KMS-11 (cell line): ENCODE results near the gene MAST4.

Experiments
- H2AFZ ChIP-seq: fragments of 200-600 bp; sonication (generic); 2 replicates; pipeline ENCODE4 v1.6.1; 2016; ENCODE audit warnings: antibody characterized with exemption, mixed run types, low read depth
- H3K27ac ChIP-seq: fragments of 200-600 bp; sonication (generic); 2 replicates; pipeline ENCODE4 v1.6.1; 2016; ENCODE audit warnings: mild to moderate bottlenecking, mixed run types
- H3K27me3 ChIP-seq: fragments of 200-600 bp; sonication (generic); 2 replicates; pipeline ENCODE4 v1.6.1; 2017; ENCODE audit warnings: mild to moderate bottlenecking, low read depth, mixed run types, moderate library complexity; ENCODE audit not compliant: insufficient read depth
- H3K36me3 ChIP-seq: fragments of 200-600 bp; sonication (generic); 2 replicates; pipeline ENCODE4 v1.6.1; 2017; ENCODE audit warnings: mild to moderate bottlenecking, mixed run types; ENCODE audit not compliant: insufficient read depth
- H3K4me1 ChIP-seq: fragments of 200-600 bp; sonication (generic); 2 replicates; pipeline ENCODE4 v1.6.1; 2016; ENCODE audit warnings: mild to moderate bottlenecking, low read depth, mixed run types; ENCODE audit not compliant: poor library complexity, severe bottlenecking
- H3K4me2 ChIP-seq: fragments of 200-600 bp; sonication (generic); 2 replicates; pipeline ENCODE4 v1.7.0; 2016; ENCODE audit warnings: mild to moderate bottlenecking, mixed run types
- H3K4me3 ChIP-seq: fragments of 200-600 bp; sonication (generic); IDR thresholded peaks from 2 replicates; pipeline ENCODE4 v1.6.1; 2017; ENCODE audit warnings: low read depth, low read length, mixed read lengths; ENCODE audit not compliant: insufficient read depth
- H3K79me2 ChIP-seq: fragments of 200-600 bp; sonication (generic); 2 replicates; pipeline ENCODE4 v1.6.1; 2016; ENCODE audit warnings: low read depth, mixed run types; ENCODE audit not compliant: insufficient read depth
- H3K9ac ChIP-seq: fragments of 200-600 bp; sonication (generic); 2 replicates; pipeline ENCODE4 v1.6.1; 2016; ENCODE audit warnings: mild to moderate bottlenecking, mixed run types
- H4K20me1 ChIP-seq: fragments of 200-600 bp; sonication (generic); 2 replicates; pipeline ENCODE4 v1.6.1; 2016; ENCODE audit warnings: mild to moderate bottlenecking, mixed run types; ENCODE audit not compliant: insufficient read depth
- TF ChIP-seq, protein P1 (sequence below): fragments of 200-600 bp; sonication (generic); conservative IDR thresholded peaks from 2 replicates; pipeline ENCODE4 v1.6.1; 2017; ENCODE audit warnings: low read depth, mild to moderate bottlenecking, antibody characterized with exemption, low read length, moderate library complexity, mixed read lengths

The MAST4 gene

DNA sequence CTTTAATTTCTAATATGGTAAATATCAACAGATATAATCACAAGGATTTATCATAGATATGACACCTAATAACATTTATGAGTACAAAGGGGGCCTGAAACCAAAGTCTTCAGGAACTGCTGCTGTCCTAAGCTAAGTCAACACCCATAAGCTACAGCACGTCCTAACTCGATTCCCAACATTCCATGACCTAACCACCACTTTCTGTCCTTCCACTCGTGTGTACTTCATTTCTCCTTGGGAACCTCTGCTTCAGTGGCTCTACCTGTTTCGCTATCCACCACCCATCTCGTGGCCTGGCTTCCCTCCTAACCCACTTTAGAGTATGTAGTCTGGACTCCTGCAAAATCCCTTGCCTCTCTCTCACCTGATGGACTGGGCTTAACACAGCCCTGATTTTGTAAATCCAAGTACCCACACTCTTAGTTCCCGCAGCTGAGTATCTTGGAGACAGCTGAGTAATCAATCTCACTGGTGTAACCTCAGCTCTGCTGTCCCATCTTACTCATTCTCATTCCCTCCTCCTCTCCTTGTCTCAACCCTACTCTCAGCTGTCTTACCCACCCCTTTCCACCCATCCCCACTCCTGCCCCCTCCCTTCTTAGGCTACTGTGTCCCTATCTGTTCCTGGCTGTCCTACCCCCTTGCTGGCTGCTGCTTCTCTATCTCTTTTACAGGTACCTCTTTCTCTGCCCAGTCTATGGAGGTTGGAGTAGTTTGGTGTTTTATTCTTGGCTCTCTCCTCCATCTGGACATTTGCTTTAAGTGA is 101.8 kb downstream of the MAST4 start:
- no peak overlapping the region for H3K4me2 ChIP-seq
- H4K20me1 ChIP-seq: no peaks in the 10 kb centered on the region
- no peaks in the 10 kb centered on the region for H3K79me2 ChIP-seq
- H3K4me3 ChIP-seq: no peak overlapping the region
- peaks cover 54% of the 10 kb centered on the region for H3K4me1 ChIP-seq
- H3K27me3 ChIP-seq: no peaks in the 10 kb centered on the region
- H3K27ac ChIP-seq: no peak overlapping the region
- H3K36me3 ChIP-seq: no peaks in the 10 kb centered on the region
- H3K9ac ChIP-seq: no peak overlapping the region
- TF ChIP-seq, protein P1, sequence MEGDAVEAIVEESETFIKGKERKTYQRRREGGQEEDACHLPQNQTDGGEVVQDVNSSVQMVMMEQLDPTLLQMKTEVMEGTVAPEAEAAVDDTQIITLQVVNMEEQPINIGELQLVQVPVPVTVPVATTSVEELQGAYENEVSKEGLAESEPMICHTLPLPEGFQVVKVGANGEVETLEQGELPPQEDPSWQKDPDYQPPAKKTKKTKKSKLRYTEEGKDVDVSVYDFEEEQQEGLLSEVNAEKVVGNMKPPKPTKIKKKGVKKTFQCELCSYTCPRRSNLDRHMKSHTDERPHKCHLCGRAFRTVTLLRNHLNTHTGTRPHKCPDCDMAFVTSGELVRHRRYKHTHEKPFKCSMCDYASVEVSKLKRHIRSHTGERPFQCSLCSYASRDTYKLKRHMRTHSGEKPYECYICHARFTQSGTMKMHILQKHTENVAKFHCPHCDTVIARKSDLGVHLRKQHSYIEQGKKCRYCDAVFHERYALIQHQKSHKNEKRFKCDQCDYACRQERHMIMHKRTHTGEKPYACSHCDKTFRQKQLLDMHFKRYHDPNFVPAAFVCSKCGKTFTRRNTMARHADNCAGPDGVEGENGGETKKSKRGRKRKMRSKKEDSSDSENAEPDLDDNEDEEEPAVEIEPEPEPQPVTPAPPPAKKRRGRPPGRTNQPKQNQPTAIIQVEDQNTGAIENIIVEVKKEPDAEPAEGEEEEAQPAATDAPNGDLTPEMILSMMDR: no peak
- H2AFZ ChIP-seq: no peak overlapping the region

DNA sequence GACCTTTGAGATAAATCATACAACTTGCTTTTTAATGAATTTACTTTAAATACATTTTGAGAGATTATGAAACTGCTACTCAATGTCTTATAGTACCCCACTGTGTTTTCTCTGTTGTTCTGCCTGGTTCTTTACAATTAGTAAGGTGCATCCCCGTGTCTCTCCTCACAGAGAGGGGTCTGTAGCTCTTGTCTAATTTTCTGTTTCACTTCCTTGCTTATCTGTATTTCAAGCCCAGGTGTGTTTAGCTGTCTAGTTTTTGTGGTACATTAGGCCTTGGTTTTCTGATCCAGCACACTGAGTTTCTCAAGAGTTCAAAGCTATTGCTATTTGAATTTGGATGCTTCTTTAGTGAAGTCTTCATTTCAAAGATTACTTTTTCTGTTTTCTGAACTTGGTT is 105.1 kb downstream of the MAST4 start:
- Histone ChIP-seq H3K27me3 (no peaks in the 10 kb centered on the region), H2AFZ (no peak overlapping the region)

DNA sequence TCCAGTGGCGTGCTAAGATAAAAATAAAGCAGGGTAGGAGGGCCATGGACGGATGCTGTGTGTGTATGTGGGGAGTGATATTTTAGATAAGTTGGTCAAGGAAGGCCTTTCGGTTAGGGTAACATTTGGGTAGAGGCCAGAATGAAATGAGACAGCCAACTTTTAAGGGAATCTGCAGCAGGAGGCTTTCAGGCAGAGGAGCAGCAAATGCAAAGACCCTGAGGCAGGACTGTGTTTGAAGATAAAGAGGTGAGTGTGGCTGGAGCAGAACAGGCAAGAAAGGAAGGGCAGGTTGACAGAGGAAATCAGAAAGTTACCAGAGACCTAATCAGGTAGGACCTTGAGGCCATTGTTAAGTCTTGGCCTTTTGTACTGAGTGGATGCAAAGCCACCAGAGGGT is 106.2 kb downstream of the MAST4 start:
- no peak overlapping the region for H3K9ac ChIP-seq
- no peaks in the 10 kb centered on the region for H3K27me3 ChIP-seq
- H3K4me3 ChIP-seq: no peak overlapping the region
- H3K79me2 ChIP-seq: no peaks in the 10 kb centered on the region
- no peaks in the 10 kb centered on the region for H3K36me3 ChIP-seq
- H3K27ac ChIP-seq: peak overlapping the region; percentile 50; the same call in 1 of the 2 replicates
- no peaks in the 10 kb centered on the region for H4K20me1 ChIP-seq
- H2AFZ ChIP-seq: no peak overlapping the region
- H3K4me1 ChIP-seq: peaks cover 98% of the 10 kb centered on the region
- TF ChIP-seq, protein P1: no peak
- H3K4me2 ChIP-seq: peak overlapping the region; percentile 61

More for the DNA sequence above, 105.1 kb downstream of the MAST4 start:
- H3K79me2 ChIP-seq: no peaks in the 10 kb centered on the region
- H3K4me3 ChIP-seq: no peak overlapping the region
- no peak overlapping the region for H3K9ac ChIP-seq
- H4K20me1 ChIP-seq: no peaks in the 10 kb centered on the region
- TF ChIP-seq, protein P1: no peak
- H3K4me2 ChIP-seq: peak overlapping the region; percentile 61
- peaks cover 87% of the 10 kb centered on the region for H3K4me1 ChIP-seq
- H3K27ac ChIP-seq: peak overlapping the region; percentile 50; the same call in 1 of the 2 replicates
- H3K36me3 ChIP-seq: no peaks in the 10 kb centered on the region

DNA sequence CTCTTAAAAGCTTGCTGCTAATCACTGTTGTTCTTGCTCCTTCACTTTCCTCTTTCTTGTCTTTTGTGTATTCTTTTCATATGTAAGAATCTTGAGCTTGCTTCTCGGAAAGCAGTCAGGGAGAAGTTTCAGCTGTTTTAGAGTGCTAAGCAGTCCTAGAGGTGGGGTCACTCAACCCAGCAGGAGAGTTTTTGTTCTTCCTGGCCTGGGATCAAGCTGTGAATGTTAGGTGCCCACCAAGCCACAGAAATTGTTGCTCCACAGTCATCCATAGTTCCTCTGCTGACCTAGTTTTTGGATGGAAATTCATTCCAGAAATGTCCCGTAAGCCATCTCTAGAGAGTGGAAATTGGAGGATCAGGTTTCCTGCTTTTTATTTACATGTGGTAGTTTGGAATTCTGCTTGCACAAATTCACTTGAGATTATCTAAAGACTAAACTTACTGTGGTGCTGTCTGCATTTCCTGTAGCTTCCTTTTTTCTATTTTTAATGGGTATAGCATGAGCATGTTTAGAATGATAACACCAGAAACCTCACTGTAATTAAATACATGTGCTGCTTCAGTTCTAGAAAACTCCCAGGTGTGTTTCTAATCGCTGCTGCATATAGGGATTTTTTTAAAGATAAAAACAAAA is 108.7 kb downstream of the MAST4 start:
- H3K4me2 ChIP-seq: peak overlapping the region; percentile 61
- no peak overlapping the region for H3K4me3 ChIP-seq
- H3K27ac ChIP-seq: peak overlapping the region; percentile 57
- peak overlapping the region; percentile 32; the same call in 1 of the 2 replicates for H2AFZ ChIP-seq
- no peaks in the 10 kb centered on the region for H4K20me1 ChIP-seq
- TF ChIP-seq, protein P1: no peak
- H3K27me3 ChIP-seq: no peaks in the 10 kb centered on the region
- peak overlapping the region; percentile 8; the same call in 1 of the 2 replicates for H3K9ac ChIP-seq
- H3K79me2 ChIP-seq: no peaks in the 10 kb centered on the region
- H3K4me1 ChIP-seq: peaks cover 94% of the 10 kb centered on the region
- no peaks in the 10 kb centered on the region for H3K36me3 ChIP-seq
